Central memory CD8-positive, alpha-beta T cell (primary cell): Measurements from ENCODE around the gene TINAG.

Experiments used
- ATAC-seq: fragments of 150-1000 bp; cut with Tn5 transposase; replicated peaks from 2 replicates; pipeline ENCODE4 v1.10.0; 2022; ENCODE audit warnings: mild to moderate bottlenecking, moderate FRiP score, moderate number of reproducible peaks; ENCODE audit not compliant: poor library complexity, severe bottlenecking; ENCODE audit errors: extremely low read depth
- DNase-seq, 2 donors: peaks; one replicate each; pipeline ENCODE4 v3.0.0; 2021; ENCODE audit warnings: low spot score in 2 of 2
- H3K27ac Mint-ChIP-seq: one replicate; pipeline ENCODE4 v1.8.0; 2022; ENCODE audit warnings: low read depth, mild to moderate bottlenecking, moderate library complexity, mixed read lengths
- H3K27me3 Mint-ChIP-seq: one replicate; pipeline ENCODE4 v1.8.0; 2022; ENCODE audit warnings: mixed read lengths
- H3K36me3 Mint-ChIP-seq: one replicate; pipeline ENCODE4 v1.8.0; 2022; ENCODE audit warnings: mild to moderate bottlenecking, moderate library complexity, mixed read lengths; ENCODE audit not compliant: insufficient read depth
- H3K4me1 Mint-ChIP-seq: one replicate; pipeline ENCODE4 v1.8.0; 2022; ENCODE audit warnings: mixed read lengths
- H3K4me3 Mint-ChIP-seq: one replicate; pipeline ENCODE4 v1.8.0; 2022; ENCODE audit warnings: mild to moderate bottlenecking, moderate library complexity, mixed read lengths
- H3K9me3 Mint-ChIP-seq: one replicate; pipeline ENCODE4 v1.8.0; 2022; ENCODE audit warnings: mixed read lengths

TINAG gene

GRCh38 chr6:54403096-54403495 lies 94.9 kb downstream of the TINAG start:
- ATAC-seq (no peak), DNase-seq (no peak)
- Mint-ChIP-seq H3K9me3 (peaks cover 15% of the 10 kb centered on the region), H3K4me3 (no peak overlapping the region), H3K27me3 (no peaks in the 10 kb centered on the region), H3K36me3 (no peaks in the 10 kb centered on the region), H3K27ac (no peak overlapping the region), H3K4me1 (no peaks in the 10 kb centered on the region)

- ATAC-seq (no peak), DNase-seq (no peak)
- no peaks in the 10 kb centered on the region for H3K4me1 Mint-ChIP-seq
- no peaks in the 10 kb centered on the region for H3K27me3 Mint-ChIP-seq
- no peak overlapping the region for H3K27ac Mint-ChIP-seq
- H3K9me3 Mint-ChIP-seq: peaks cover 15% of the 10 kb centered on the region
- H3K4me3 Mint-ChIP-seq: no peak overlapping the region
- no peaks in the 10 kb centered on the region for H3K36me3 Mint-ChIP-seq
These were observed 96.5 kb downstream of the TINAG start for GRCh38 chr6:54404791-54405190.

- Mint-ChIP-seq H3K9me3 (peaks cover 10% of the 10 kb centered on the region), H3K4me1 (no peaks in the 10 kb centered on the region), H3K27ac (no peak overlapping the region), H3K27me3 (no peaks in the 10 kb centered on the region), H3K36me3 (no peaks in the 10 kb centered on the region), H3K4me3 (no peak overlapping the region)
- no peak for DNase-seq
- no peak for ATAC-seq
These were observed 103.5 kb downstream of the TINAG start for GRCh38 chr6:54411767-54412166.

- Mint-ChIP-seq H3K27me3 (no peaks in the 10 kb centered on the region), H3K4me1 (no peaks in the 10 kb centered on the region), H3K36me3 (no peaks in the 10 kb centered on the region)
These were observed 107.3 kb downstream of the TINAG start for GRCh38 chr6:54415517-54415916.

GRCh38 chr6:54419885-54420284 lies 111.6 kb downstream of the TINAG start:
- no peaks in the 10 kb centered on the region for H3K36me3 Mint-ChIP-seq
- peaks cover 17% of the 10 kb centered on the region for H3K9me3 Mint-ChIP-seq
- no peak overlapping the region for H3K4me3 Mint-ChIP-seq
- ATAC-seq (no peak), DNase-seq (no peak)
- H3K27ac Mint-ChIP-seq: no peak overlapping the region
- H3K4me1 Mint-ChIP-seq: no peaks in the 10 kb centered on the region
- H3K27me3 Mint-ChIP-seq: no peaks in the 10 kb centered on the region

More at GRCh38 chr6:54415517-54415916, 107.3 kb downstream of the TINAG start:
- no peak overlapping the region for H3K27ac Mint-ChIP-seq
- no peak for ATAC-seq
- no peak overlapping the region for H3K4me3 Mint-ChIP-seq
- peaks cover 16% of the 10 kb centered on the region for H3K9me3 Mint-ChIP-seq
- no peak for DNase-seq

- H3K4me3 Mint-ChIP-seq: no peak overlapping the region
- no peak overlapping the region for H3K27ac Mint-ChIP-seq
- DNase-seq (no peak), ATAC-seq (no peak)
- H3K36me3 Mint-ChIP-seq: no peaks in the 10 kb centered on the region
- H3K4me1 Mint-ChIP-seq: no peaks in the 10 kb centered on the region
- H3K27me3 Mint-ChIP-seq: no peaks in the 10 kb centered on the region
- H3K9me3 Mint-ChIP-seq: peaks cover 17% of the 10 kb centered on the region
These were observed 118.8 kb downstream of the TINAG start for GRCh38 chr6:54426995-54427394.

GRCh38 chr6:54427396-54427937 lies 119.2 kb downstream of the TINAG start:
- Mint-ChIP-seq H3K9me3 (peaks cover 17% of the 10 kb centered on the region), H3K4me1 (no peaks in the 10 kb centered on the region), H3K27me3 (no peaks in the 10 kb centered on the region), H3K27ac (no peak overlapping the region), H3K4me3 (no peak overlapping the region), H3K36me3 (no peaks in the 10 kb centered on the region)
- ATAC-seq: no peak
- no peak for DNase-seq

GRCh38 chr6:54428431-54428830 lies 120.2 kb downstream of the TINAG start:
- Mint-ChIP-seq H3K27me3 (no peaks in the 10 kb centered on the region), H3K36me3 (no peaks in the 10 kb centered on the region), H3K4me3 (no peak overlapping the region), H3K27ac (no peak overlapping the region), H3K9me3 (peaks cover 17% of the 10 kb centered on the region), H3K4me1 (no peaks in the 10 kb centered on the region)
- ATAC-seq: no peak
- no peak for DNase-seq

- Mint-ChIP-seq H3K27ac (no peak overlapping the region), H3K4me3 (no peak overlapping the region)
- no peak for DNase-seq
These were observed 123.2 kb downstream of the TINAG start for GRCh38 chr6:54431466-54431865.

More at GRCh38 chr6:54431466-54431865, 123.2 kb downstream of the TINAG start:
- Mint-ChIP-seq H3K27me3 (no peaks in the 10 kb centered on the region), H3K9me3 (peaks cover 15% of the 10 kb centered on the region), H3K36me3 (no peaks in the 10 kb centered on the region), H3K4me1 (no peaks in the 10 kb centered on the region)
- no peak for ATAC-seq
